ENCODE results near the gene ABCB6.

GRCh38 chr2:219214141-219214540 is 4.6 kb downstream of the ABCB6 start:
- TF ChIP-seq ZNF274 (IDR thresholded peaks at IDR 0.05; ENCODE audit: low read depth, low read length) = no peak
- no peak for TF ChIP-seq SUZ12 (IDR thresholded peaks at IDR 0.05; ENCODE audit: extremely low read depth, insufficient read depth, insufficient read length)
- TF ChIP-seq YY1 (IDR thresholded peaks at IDR 0.05; ENCODE audit: insufficient read depth, insufficient read length) = no peak
